Measurements from ENCODE around the gene INPP5A. TPM values are rescaled to one million over a fixed set of nuclear protein-coding genes. Genes with fewer than 3 reads are reported as not detected.

The INPP5A gene
- polyA plus RNA-seq, 6 donors from 2014 or later, result 1.3 to 6.7 (median 2.1) TPM

- Mint-ChIP-seq H3K27ac (peak overlapping the region in 3 of 6 donors; percentile 66 to 87 (median 70)), H3K4me3 (peak overlapping the region in 3 of 8 donors; percentile 42 to 44 (median 42)), H3K36me3 (peaks cover 5 to 32% of the 10 kb centered on the region in 2 donors), H3K9me3 (peaks cover 4 to 26% (median 19%) of the 10 kb centered on the region in 7 donors), H3K4me1 (peaks cover 29 to 42% (median 36%) of the 10 kb centered on the region in 3 donors), H3K27me3 (no peaks in the 10 kb centered on the region)
- DNase-seq, result no peak
- no peak for ATAC-seq (ENCODE audit: low read depth in 2 of 2)
These were observed 78.0 kb downstream of the INPP5A start for GRCh38 chr10:132615341-132616169.

- Mint-ChIP-seq H3K4me3 (peak overlapping the region in 4 of 8 donors; percentile 4 to 77 (median 43)), H3K27ac (peak overlapping the region in 2 of 6 donors; percentile 14 to 87)
These were observed 78.8 kb downstream of the INPP5A start for GRCh38 chr10:132616170-132616995.

GRCh38 chr10:132616996-132617736 lies 79.6 kb downstream of the INPP5A start:
- H3K4me3 Mint-ChIP-seq, result peak overlapping the region in 1 of 8 donors; percentile 12

More at GRCh38 chr10:132616170-132616995, 78.8 kb downstream of the INPP5A start:
- Mint-ChIP-seq H3K36me3 (peaks cover 13 to 37% of the 10 kb centered on the region in 2 donors), H3K4me1 (peaks cover 25 to 34% (median 29%) of the 10 kb centered on the region in 3 donors), H3K9me3 (peaks cover 7 to 34% (median 26%) of the 10 kb centered on the region in 7 donors), H3K27me3 (no peaks in the 10 kb centered on the region)
- ATAC-seq (ENCODE audit: low read depth in 2 of 2) (peak in 1 of 2 donors; percentile 20), DNase-seq (no peak)

GRCh38 chr10:132617737-132618052 lies 80.1 kb downstream of the INPP5A start:
- no peak for DNase-seq

More at GRCh38 chr10:132616996-132617736, 79.6 kb downstream of the INPP5A start:
- Mint-ChIP-seq H3K27ac (no peak overlapping the region), H3K9me3 (peaks cover 10 to 40% (median 28%) of the 10 kb centered on the region in 7 donors), H3K27me3 (no peaks in the 10 kb centered on the region), H3K36me3 (peaks cover 17 to 45% of the 10 kb centered on the region in 2 donors), H3K4me1 (peaks cover 23 to 29% (median 25%) of the 10 kb centered on the region in 3 donors)
- ATAC-seq (ENCODE audit: low read depth in 2 of 2), result no peak
- no peak for DNase-seq

GRCh38 chr10:132618158-132618919 lies 80.8 kb downstream of the INPP5A start:
- no peaks in the 10 kb centered on the region for H3K27me3 Mint-ChIP-seq
- H3K9me3 Mint-ChIP-seq, result peaks cover 10 to 40% (median 29%) of the 10 kb centered on the region in 7 donors
- no peak overlapping the region for H3K4me3 Mint-ChIP-seq
- DNase-seq, result no peak
- peak overlapping the region in 2 of 6 donors; percentile 49 to 73 for H3K27ac Mint-ChIP-seq
- H3K36me3 Mint-ChIP-seq, result peaks cover 17 to 45% of the 10 kb centered on the region in 2 donors
- H3K4me1 Mint-ChIP-seq, result peaks cover 19 to 23% (median 23%) of the 10 kb centered on the region in 3 donors
- no peak for ATAC-seq (ENCODE audit: low read depth in 2 of 2)

More at GRCh38 chr10:132617737-132618052, 80.1 kb downstream of the INPP5A start:
- peaks cover 10 to 40% (median 28%) of the 10 kb centered on the region in 7 donors for H3K9me3 Mint-ChIP-seq
- H3K4me3 Mint-ChIP-seq, result no peak overlapping the region
- ATAC-seq (ENCODE audit: low read depth in 2 of 2), result no peak
- H3K36me3 Mint-ChIP-seq, result peaks cover 17 to 45% of the 10 kb centered on the region in 2 donors
- peaks cover 19 to 23% (median 23%) of the 10 kb centered on the region in 3 donors for H3K4me1 Mint-ChIP-seq
- H3K27me3 Mint-ChIP-seq, result no peaks in the 10 kb centered on the region
- H3K27ac Mint-ChIP-seq, result no peak overlapping the region

GRCh38 chr10:132619927-132620326 lies 82.3 kb downstream of the INPP5A start:
- peaks cover 17 to 45% of the 10 kb centered on the region in 2 donors for H3K36me3 Mint-ChIP-seq
- no peak overlapping the region for H3K4me3 Mint-ChIP-seq
- H3K27me3 Mint-ChIP-seq, result no peaks in the 10 kb centered on the region
- ATAC-seq (ENCODE audit: low read depth in 2 of 2) (no peak), DNase-seq (no peak)
- peaks cover 24 to 30% (median 30%) of the 10 kb centered on the region in 3 donors for H3K4me1 Mint-ChIP-seq
- no peak overlapping the region for H3K27ac Mint-ChIP-seq
- peaks cover 10 to 40% (median 29%) of the 10 kb centered on the region in 7 donors for H3K9me3 Mint-ChIP-seq

- Mint-ChIP-seq H3K27ac (peak overlapping the region in 2 of 6 donors; percentile 67 to 94), H3K4me1 (peaks cover 38 to 46% (median 44%) of the 10 kb centered on the region in 3 donors), H3K36me3 (peaks cover 12 to 18% of the 10 kb centered on the region in 2 donors), H3K4me3 (no peak overlapping the region), H3K27me3 (no peaks in the 10 kb centered on the region), H3K9me3 (peaks cover 4 to 23% (median 20%) of the 10 kb centered on the region in 7 donors)
- ATAC-seq (ENCODE audit: low read depth in 2 of 2) (no peak), DNase-seq (no peak)
These were observed 86.7 kb downstream of the INPP5A start for GRCh38 chr10:132624061-132624846.

GRCh38 chr10:132624847-132625471 lies 87.4 kb downstream of the INPP5A start:
- H3K27ac Mint-ChIP-seq, result peak overlapping the region in 3 of 6 donors; percentile 62 to 82 (median 67)
- ATAC-seq (ENCODE audit: low read depth in 2 of 2), result no peak
- H3K4me3 Mint-ChIP-seq, result no peak overlapping the region
- H3K9me3 Mint-ChIP-seq, result peaks cover 4 to 21% (median 15%) of the 10 kb centered on the region in 7 donors
- H3K4me1 Mint-ChIP-seq, result peaks cover 45 to 53% (median 51%) of the 10 kb centered on the region in 3 donors
- no peaks in the 10 kb centered on the region for H3K27me3 Mint-ChIP-seq
- DNase-seq, result no peak
- peaks cover 12 to 18% of the 10 kb centered on the region in 2 donors for H3K36me3 Mint-ChIP-seq

- Mint-ChIP-seq H3K4me1 (peaks cover 50 to 63% (median 56%) of the 10 kb centered on the region in 3 donors), H3K9me3 (peaks cover 1 to 9% (median 6%) of the 10 kb centered on the region in 7 donors), H3K27me3 (no peaks in the 10 kb centered on the region), H3K27ac (peak overlapping the region; percentile 19 to 88 (median 56)), H3K4me3 (peak overlapping the region in 1 of 8 donors; percentile 65), H3K36me3 (peaks cover 5 to 9% of the 10 kb centered on the region in 2 donors)
- no peak for ATAC-seq (ENCODE audit: low read depth in 2 of 2)
- no peak for DNase-seq
These were observed 88.6 kb downstream of the INPP5A start for GRCh38 chr10:132626019-132626760.

GRCh38 chr10:132626761-132627665 lies 89.4 kb downstream of the INPP5A start:
- DNase-seq (no peak), ATAC-seq (ENCODE audit: low read depth in 2 of 2) (no peak)
- Mint-ChIP-seq H3K27me3 (no peaks in the 10 kb centered on the region), H3K4me3 (peak overlapping the region in 6 of 8 donors; percentile 15 to 72 (median 60)), H3K27ac (peak overlapping the region; percentile 33 to 95 (median 74)), H3K4me1 (peaks cover 52 to 63% (median 56%) of the 10 kb centered on the region in 3 donors), H3K36me3 (peaks cover 0 to 1% of the 10 kb centered on the region in 2 donors), H3K9me3 (peaks cover 0 to 2% (median 0%) of the 10 kb centered on the region in 7 donors)
